GM12878 (cell line): ENCODE data around the gene AIFM1.

Experiments
- BHLHE40 ChIP-seq, 2 experiments: fragments of 450-650 bp in 1 of 2; IDR thresholded peaks; 2 replicates each; pipeline ENCODE4 v1.6.1; 2011 to 2017; ENCODE audit warnings: low read depth in 2 of 2, borderline replicate concordance in 1 of 2, improper control_type of control experiment in 1 of 2, low read length in 1 of 2, mild to moderate bottlenecking in 1 of 2
- CHD1 ChIP-seq: IDR thresholded peaks from 2 replicates; pipeline ENCODE4 v1.6.1; 2012; ENCODE audit warnings: low read depth, low read length, improper control_type of control experiment
- CTCF ChIP-seq, 3 experiments: IDR thresholded peaks in 2 of 3; conservative IDR thresholded peaks in 1 of 3; 2 replicates each; pipeline ENCODE4 v1.5.1; 2011; ENCODE audit warnings: low read depth in 3 of 3, low read length in 3 of 3, mild to moderate bottlenecking in 3 of 3, control low read depth in 2 of 3, moderate library complexity in 2 of 3, inconsistent platforms in 1 of 3, mixed read lengths in 1 of 3; ENCODE audit not compliant: control insufficient read depth in 2 of 3, insufficient read depth in 1 of 3; ENCODE audit errors: extremely low read depth in 1 of 3
- FOXM1 ChIP-seq: IDR thresholded peaks from 2 replicates; pipeline ENCODE4 v1.6.1; 2012; ENCODE audit warnings: low read depth, mild to moderate bottlenecking, inconsistent platforms, low read length, moderate library complexity
- PBX3 ChIP-seq: IDR thresholded peaks from 2 replicates; pipeline ENCODE4 v1.6.1; 2011; ENCODE audit warnings: mild to moderate bottlenecking, low read depth, low read length, moderate library complexity; ENCODE audit not compliant: insufficient replicate concordance
- POLR2A ChIP-seq: IDR thresholded peaks from 2 replicates; pipeline ENCODE4 v1.6.1; 2011; ENCODE audit warnings: low read depth, mild to moderate bottlenecking, low read length
- PRDM15 ChIP-seq: fragments of 450-650 bp; formaldehyde crosslinking; IDR thresholded peaks from 2 replicates; pipeline ENCODE4 v1.4.0; 2020; ENCODE audit warnings: mild to moderate bottlenecking, moderate library complexity
- YY1 ChIP-seq: IDR thresholded peaks from 2 replicates; pipeline ENCODE4 v1.6.1; 2011; ENCODE audit warnings: low read depth, mild to moderate bottlenecking, low read length

- TF ChIP-seq CTCF (IDR thresholded peaks at IDR 0.05 in 2 of 3, conservative IDR thresholded peaks at IDR 0.05 in 1 of 3; ENCODE audit: control insufficient read depth in 2 of 3, extremely low read depth in 1 of 3, insufficient read depth in 1 of 3, low read depth in 3 of 3, low read length in 3 of 3) (no peak), POLR2A (no peak), PRDM15 (CRISPR knock-in tag) (no peak), BHLHE40 (IDR thresholded peaks at IDR 0.05; ENCODE audit: borderline replicate concordance in 1 of 2, low read depth in 2 of 2, low read length in 1 of 2) (peak; percentile 9 to 78; a peak in 2 of 4 replicates), FOXM1 (no peak), CHD1 (no peak), YY1 (no peak), PBX3 (no peak)
These were observed 399 bp downstream of the AIFM1 start for GRCh38 chrX:130165181-130165702.
